Stimulated activated CD4-positive, alpha-beta T cell treated with anti-CD3 and anti-CD28 coated beads, Interleukin-1b, Interleukin-23, amount 100 ng/mL, for 4 hours (primary cell): Measurements from ENCODE around the gene ITFG1.
"Not testable (repeated sequence)": the region's sequence is repeated elsewhere in the genome, so short reads cannot be mapped to it uniquely, and the experiment has no call there.

Experiments used
- DNase-seq, 2 donors: peaks; one replicate each; pipeline ENCODE4 v3.0.0-alpha.2; 2020; ENCODE audit warnings: low read depth in 2 of 2

ITFG1 gene

GRCh38 chr16:47473792-47474191 is 12.9 kb upstream of the ITFG1 start:
- no peak for DNase-seq

- not testable (repeated sequence) for DNase-seq
These were observed 12.1 kb upstream of the ITFG1 start for GRCh38 chr16:47473004-47473403.

- DNase-seq = no peak
These were observed 9.9 kb upstream of the ITFG1 start for GRCh38 chr16:47470810-47471209.

- no peak for DNase-seq
These were observed 9.3 kb upstream of the ITFG1 start for GRCh38 chr16:47470211-47470610.

GRCh38 chr16:47469227-47469626 is 8.4 kb upstream of the ITFG1 start:
- DNase-seq = no peak

- not testable (repeated sequence) for DNase-seq
These were observed 7.3 kb upstream of the ITFG1 start for GRCh38 chr16:47468070-47468689.

GRCh38 chr16:47467501-47467900 is 6.6 kb upstream of the ITFG1 start:
- no peak for DNase-seq

GRCh38 chr16:47465919-47466630 is 5.2 kb upstream of the ITFG1 start:
- DNase-seq = no peak

- DNase-seq = no peak
These were observed 3.1 kb upstream of the ITFG1 start for GRCh38 chr16:47463771-47464624.

GRCh38 chr16:47461598-47462266 is 869 bp upstream of the ITFG1 start:
- no peak for DNase-seq

GRCh38 chr16:47460359-47460710 is 528 bp downstream of the ITFG1 start:
- no peak for DNase-seq

GRCh38 chr16:47459603-47460002 is 1.3 kb downstream of the ITFG1 start:
- no peak for DNase-seq

- no peak for DNase-seq
These were observed 2.5 kb downstream of the ITFG1 start for GRCh38 chr16:47458331-47458730.

GRCh38 chr16:47449788-47450187 is 11.1 kb downstream of the ITFG1 start:
- DNase-seq = no peak

- DNase-seq = no peak
These were observed 11.9 kb downstream of the ITFG1 start for GRCh38 chr16:47448830-47449575.

GRCh38 chr16:47446431-47446830 is 14.4 kb downstream of the ITFG1 start:
- DNase-seq = no peak

- DNase-seq = not testable (repeated sequence)
These were observed 18.0 kb downstream of the ITFG1 start for GRCh38 chr16:47442884-47443283.

- DNase-seq = not testable (repeated sequence)
These were observed 20.8 kb downstream of the ITFG1 start for GRCh38 chr16:47440066-47440465.

GRCh38 chr16:47434274-47434673 is 26.6 kb downstream of the ITFG1 start:
- DNase-seq = not testable (repeated sequence)

- DNase-seq = no peak
These were observed 28.9 kb downstream of the ITFG1 start for GRCh38 chr16:47431960-47432359.

- no peak for DNase-seq
These were observed 34.1 kb downstream of the ITFG1 start for GRCh38 chr16:47426806-47427205.
